Measurements from ENCODE around the gene CHMP4A.

The CHMP4A gene

DNA sequence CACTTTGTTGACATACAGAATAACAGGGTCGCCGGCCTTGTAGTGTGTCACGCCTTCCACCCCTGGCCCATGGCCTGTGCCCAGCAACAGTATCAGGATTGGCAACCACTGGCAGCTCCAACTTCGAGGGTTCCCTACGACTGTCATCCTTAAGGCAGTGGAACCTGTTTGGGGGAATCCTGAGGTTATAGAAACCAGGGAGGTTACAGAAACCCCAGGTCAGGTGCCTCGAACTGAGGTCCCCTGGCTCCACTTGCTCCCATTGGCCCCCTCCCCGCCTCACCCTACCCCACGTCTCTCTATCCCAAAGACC, 18.5 kb downstream of the CHMP4A start:
- no peak for DNase-seq (ENCODE audit: low read depth)

DNA sequence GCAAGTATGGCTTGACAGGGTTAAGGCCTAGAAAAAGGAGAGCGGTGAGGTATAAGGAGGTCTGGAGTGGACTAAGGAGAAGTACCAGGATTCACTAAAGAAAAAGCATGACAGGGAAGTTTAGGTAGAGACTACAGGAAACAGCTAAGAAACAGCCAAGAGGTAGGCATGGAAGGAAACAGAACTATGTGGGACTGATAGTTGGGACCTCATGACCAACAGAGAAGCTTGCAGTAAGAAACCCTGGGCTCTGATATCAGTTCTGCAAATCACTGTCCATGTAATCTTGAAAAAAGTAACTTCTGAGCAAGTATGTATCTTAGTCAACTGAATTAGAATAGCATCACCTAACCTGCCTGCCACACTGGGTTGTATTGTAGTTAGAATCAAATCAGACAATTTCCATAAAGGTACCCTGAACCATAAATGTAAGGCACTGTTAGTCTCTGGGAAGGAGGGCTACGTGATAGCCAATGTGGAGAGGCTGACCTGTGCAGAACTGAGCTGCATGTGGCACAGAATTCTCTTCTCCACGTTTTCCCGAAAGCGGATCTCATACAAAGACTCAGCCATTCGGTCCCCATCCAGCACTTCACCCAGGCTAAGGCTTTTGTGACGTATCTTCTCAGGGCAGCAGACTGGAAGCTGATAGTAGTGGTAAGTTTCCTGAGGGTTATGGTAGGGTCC, 19.0 kb downstream of the CHMP4A start:
- DNase-seq (ENCODE audit: low read depth) = no peak

DNA sequence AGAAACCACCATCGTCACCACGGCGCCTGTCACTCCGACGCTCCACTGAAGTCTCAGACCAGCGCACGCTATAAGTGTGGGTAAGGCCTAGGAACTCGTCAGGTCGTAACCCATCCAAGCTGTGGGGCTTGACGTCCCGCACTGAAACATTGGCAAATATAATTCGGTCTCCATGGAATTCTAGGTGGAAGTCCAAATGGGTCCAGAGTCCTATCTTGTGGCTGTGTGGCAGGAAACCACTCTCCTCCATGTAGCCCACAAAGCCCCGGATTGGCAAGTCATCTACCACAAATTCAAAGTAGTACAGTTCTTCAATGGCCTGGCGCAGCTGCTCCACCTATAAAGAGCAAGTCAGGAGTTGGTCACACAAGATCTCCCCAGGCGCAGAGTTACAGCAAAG, 20.4 kb downstream of the CHMP4A start:
- DNase-seq (ENCODE audit: low read depth) = no peak

DNA sequence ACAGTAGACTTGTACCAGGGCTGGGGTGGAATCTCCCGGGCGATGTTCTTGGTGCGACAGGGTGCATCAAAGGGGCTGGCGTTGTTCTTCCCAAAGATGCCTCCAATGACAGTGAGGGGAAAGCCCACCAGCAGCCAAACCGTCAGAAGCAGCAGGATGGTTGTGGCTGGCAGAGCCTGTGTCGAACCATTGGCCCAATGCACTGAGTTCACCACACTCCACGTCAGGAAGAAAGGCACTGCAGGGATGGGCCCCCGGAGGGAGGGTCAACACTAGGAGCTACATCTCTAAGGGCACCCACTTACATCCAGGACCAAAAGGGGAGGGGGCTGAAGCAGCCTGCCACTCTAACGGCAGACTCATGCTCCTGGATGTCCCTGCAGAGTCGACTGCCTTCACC, 22.9 kb downstream of the CHMP4A start:
- DNase-seq (ENCODE audit: low read depth) = no peak

DNA sequence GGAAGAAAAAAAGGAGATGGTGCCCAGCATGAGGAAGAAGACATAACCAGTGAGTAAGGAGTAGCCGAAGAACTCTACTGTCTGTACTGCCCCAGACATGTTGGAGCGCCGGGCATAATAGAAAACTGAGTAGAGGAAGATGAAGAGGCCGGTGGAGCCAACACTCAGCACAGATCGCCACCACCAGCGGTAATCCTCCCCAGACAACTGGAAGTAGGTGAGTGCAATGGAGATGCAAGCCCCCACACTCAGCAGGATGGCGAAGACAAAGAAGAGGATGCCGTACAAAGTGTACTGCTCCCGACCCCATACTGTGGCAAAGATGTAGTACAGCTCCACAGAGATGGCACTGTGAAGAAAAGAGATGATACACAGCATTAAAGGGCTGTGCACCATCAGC, 23.8 kb downstream of the CHMP4A start:
- DNase-seq (ENCODE audit: low read depth) = no peak

DNA sequence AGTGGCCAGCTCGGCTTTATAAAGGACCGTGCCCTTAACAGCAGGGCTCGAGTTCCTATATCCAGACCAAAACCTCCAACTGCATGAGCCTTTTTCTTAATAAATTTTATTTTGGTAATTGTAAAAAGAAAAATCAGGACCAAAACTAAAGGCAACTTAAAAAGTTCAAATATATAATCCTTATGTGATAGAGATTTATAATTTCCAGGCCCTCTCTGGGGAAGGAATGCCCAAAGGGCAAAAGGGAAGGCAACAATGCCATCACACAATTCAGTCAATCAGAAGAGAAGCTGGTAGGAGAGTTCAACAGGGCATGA, 24.3 kb downstream of the CHMP4A start:
- no peak for DNase-seq (ENCODE audit: low read depth)

DNA sequence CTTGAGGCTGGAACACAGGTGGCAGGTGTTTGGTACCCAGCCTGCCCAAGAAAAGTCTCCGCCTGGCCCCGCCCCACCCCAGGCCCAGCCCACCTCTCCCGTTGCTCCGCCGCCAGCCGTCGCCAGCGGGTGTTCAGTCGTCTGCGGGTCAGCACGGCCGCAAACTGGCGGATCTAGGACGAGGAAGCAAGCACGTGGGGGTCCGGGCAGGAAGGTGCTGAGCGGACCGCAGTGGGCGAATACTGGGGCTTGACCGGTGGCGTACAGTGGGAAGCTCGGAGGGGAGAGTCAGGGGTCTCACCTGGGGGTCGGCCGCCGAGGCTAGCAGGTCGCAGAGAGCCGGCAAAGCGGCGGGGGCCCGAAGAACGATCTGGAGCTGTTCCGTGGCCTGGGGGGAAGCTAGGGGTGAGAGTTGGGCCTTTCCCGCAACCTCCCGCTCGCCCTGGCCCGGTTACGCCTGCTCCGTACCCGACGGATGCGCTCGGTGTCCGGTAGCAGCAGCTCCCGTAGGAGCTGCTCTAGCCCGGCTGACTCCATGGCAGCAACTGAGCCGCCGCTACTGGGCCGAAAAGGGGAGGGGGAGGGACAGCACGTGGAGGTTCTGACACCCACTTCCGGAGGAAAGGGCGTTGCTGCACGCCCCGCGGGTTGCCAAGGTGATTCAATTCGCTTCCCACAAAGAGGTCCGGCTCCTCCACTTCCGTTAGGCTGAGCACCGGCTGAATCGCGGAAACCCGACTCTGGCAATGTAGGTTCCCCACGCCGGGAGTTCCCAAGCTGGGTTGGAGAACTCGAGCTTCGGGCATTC, 24.8 kb downstream of the CHMP4A start, which contains the start of gene IPO4:
Gene IPO4 (minus strand): TSS at position 566 of the 808 bp plus-strand sequence. CDS start 29 bp downstream, at position 537.
- peak; percentile 85 for DNase-seq (ENCODE audit: low read depth)

GRCh38 chr14:24187539-24187915, 25.8 kb downstream of the CHMP4A start:
- no peak for DNase-seq (ENCODE audit: low read depth)

- DNase-seq (ENCODE audit: low read depth) = no peak
Measured at GRCh38 chr14:24186831-24187538, 26.3 kb downstream of the CHMP4A start.

GRCh38 chr14:24185741-24186140, 27.5 kb downstream of the CHMP4A start:
- DNase-seq (ENCODE audit: low read depth) = no peak

DNA sequence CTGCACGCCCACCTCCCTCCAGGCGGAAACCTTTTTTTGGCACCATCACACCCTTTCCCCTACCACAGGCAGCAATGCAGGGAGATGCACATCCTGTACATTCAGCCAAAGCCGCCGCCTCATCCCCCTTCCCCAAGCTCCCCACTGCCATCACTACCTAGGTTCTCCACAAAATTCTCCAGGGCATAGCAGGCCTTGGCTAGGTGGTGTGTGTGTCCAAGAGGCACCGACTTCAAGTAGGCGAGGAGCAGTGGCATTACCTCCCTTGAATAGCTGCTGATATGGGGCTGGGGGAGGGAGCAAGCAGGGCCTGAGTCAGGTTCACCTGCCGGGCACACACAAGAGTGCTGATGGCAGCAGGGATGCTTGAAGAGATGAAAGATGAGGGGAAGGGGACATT, 28.3 kb downstream of the CHMP4A start:
- DNase-seq (ENCODE audit: low read depth) = no peak

- DNase-seq (ENCODE audit: low read depth) = no peak
Measured at GRCh38 chr14:24184104-24184970, 29.0 kb downstream of the CHMP4A start.

GRCh38 chr14:24183014-24183481, 30.2 kb downstream of the CHMP4A start:
- DNase-seq (ENCODE audit: low read depth) = no peak

- DNase-seq (ENCODE audit: low read depth) = no peak
Measured at GRCh38 chr14:24182110-24182882, 31.0 kb downstream of the CHMP4A start.

DNA sequence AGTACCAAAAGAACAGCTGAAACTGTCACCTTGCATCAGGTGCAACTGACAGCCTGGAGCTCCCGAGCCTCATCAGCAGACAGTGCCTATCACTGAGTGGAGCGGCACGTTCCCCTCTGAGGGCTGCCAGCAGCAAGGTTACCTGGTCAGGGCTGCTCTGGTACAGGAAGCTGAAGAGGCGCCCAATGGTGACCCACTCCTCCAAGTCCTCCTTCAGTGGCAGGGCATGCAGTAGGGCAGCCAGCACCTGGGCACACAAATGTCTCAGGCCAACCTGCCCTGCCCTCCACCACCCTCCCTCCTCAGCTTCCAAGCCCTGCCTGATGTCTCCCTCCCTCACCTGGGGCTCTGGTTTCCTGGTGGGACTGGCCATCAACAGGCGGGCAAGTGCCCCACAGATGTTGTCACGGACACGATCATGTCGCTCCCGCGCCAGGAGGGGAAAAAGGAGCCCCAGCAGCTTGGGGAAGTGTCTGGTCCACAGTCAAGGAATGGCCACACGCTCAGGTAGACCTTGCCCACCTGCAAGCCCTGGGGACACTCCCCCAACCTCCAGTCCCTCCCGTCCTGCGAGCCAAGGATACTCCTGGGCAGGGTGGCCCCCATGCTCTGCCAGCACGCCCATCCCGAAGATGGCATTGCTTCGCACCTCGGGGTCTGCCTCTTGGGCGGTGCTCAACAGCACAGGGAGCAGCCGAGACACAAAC, 31.8 kb downstream of the CHMP4A start:
- no peak for DNase-seq (ENCODE audit: low read depth)

- DNase-seq (ENCODE audit: low read depth) = no peak
Measured at GRCh38 chr14:24179961-24180796, 33.1 kb downstream of the CHMP4A start.

DNA sequence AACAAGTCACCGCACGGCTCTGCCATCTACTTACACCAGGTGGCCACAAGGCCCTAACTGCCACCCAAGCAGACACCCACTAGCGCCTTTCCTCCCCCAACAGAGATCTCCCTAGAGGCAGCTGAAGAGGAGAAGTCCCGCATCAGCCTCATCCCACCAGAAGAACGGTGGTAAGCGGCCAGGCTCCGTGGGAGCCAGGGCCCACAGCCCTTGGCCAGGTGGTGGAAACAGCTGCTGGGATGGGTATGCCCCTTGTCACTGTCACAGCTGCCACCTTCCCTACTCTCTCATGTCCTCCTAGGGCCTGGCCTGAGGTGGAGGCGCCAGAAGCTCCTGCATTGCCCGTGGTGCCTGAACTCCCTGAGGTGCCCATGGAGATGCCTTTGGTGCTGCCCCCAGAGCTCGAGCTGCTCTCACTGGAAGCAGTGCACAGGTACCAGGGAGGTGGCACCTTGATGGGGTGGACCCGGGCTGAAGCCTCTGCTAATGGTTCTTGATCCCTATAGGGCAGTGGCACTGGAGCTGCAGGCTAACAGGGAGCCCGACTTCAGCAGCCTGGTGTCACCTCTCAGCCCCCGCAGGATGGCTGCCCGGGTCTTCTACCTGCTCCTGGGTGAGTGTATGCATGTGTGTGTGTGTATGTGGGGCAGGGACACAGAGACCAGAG, 33.9 kb downstream of the CHMP4A start:
- DNase-seq (ENCODE audit: low read depth) = no peak

DNA sequence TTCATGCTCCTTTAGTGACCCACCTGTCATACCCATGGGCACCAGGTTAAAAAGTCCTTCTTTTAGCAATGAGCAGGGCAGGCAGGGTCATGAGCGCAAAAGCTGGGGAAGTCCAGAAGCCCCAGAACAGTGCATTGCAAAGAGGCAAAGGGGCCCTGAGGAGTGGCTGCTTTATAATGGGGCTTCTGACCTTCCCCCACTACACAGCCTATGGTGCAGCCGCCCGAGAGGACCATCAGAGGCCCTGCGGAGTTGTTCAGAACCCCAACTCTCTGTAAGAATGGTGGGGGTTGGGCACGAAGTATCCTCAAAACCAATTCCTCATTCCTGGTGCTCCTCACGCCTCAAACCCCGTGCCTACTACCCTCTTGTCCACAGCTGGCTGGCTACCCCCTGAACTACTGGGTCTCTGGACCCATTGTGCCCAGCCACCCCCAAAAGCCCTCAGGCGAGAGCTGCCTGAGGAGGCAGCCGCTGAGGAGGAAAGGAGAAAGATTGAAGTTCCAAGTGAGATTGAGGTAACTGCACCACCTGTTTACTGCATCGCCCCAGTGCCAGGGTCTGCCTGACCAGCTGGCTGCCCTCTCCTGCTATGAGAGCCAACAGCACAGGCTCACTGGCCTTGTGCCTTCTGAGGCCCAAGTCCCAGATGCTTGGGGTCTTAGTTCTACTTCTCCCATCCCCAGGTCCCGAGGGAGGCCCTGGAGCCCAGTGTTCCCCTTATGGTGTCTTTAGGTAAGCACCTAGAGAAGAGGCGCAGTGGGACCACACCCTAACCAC, 34.7 kb downstream of the CHMP4A start:
- no peak for DNase-seq (ENCODE audit: low read depth)
